HEK293 (cell line): ENCODE results near the gene NOXO1.

Experiments used
- CTCF ChIA-PET: fragments of 350-600 bp; formaldehyde crosslinking; extraction: SDS; loops from one replicate; lab custom pipeline; 2021; ENCODE audit warnings: antibody characterized with exemption; lab: Yijun Ruan, JAX
- POLR2A ChIA-PET: fragments of 300-600 bp; formaldehyde crosslinking; extraction: SDS; loops from one replicate; lab custom pipeline; 2020; ENCODE audit warnings: antibody characterized with exemption, inconsistent platforms; lab: Yijun Ruan, JAX
- H3K27ac ChIP-seq: fragments of 200-500 bp; sonication (Bioruptor generic); 2 replicates; pipeline ENCODE4 v1.5.1; 2014; ENCODE audit warnings: low read depth, low read length, control low read depth, inconsistent platforms; ENCODE audit errors: extremely low read depth
- H3K36me3 ChIP-seq, 2 experiments: fragments of 200-500 bp in 1 of 2; sonication (Bioruptor generic) in 1 of 2; 1 replicate in 1 of 2; 2 replicates in 1 of 2; pipeline ENCODE4 v1.5.1; 2014 to 2017; ENCODE audit warnings: inconsistent platforms in 2 of 2, low read length in 2 of 2; ENCODE audit not compliant: control insufficient read depth in 2 of 2, insufficient read depth in 1 of 2
- H3K4me1 ChIP-seq: fragments of 200-500 bp; sonication (Bioruptor generic); 2 replicates; pipeline ENCODE4 v1.5.1; 2014; ENCODE audit warnings: mild to moderate bottlenecking, low read length, inconsistent platforms; ENCODE audit not compliant: control insufficient read depth, insufficient read depth
- H3K4me3 ChIP-seq: 2 replicates; pipeline ENCODE4 v1.5.1; 2011; ENCODE audit warnings: low read depth, mild to moderate bottlenecking, control low read depth, low read length, moderate library complexity
- H3K9me3 ChIP-seq: fragments of 200-500 bp; sonication (Bioruptor generic); 2 replicates; pipeline ENCODE4 v1.5.1; 2014; ENCODE audit warnings: low read depth, low read length, inconsistent platforms; ENCODE audit not compliant: control insufficient read depth, insufficient read depth
- EGR2 ChIP-seq: fragments of 450-650 bp; formaldehyde crosslinking; IDR thresholded peaks from 2 replicates; pipeline ENCODE4 v1.5.1; 2016; ENCODE audit warnings: low read depth, missing biosample characterization, missing genetic modification characterization
- GLIS1 ChIP-seq: fragments of 450-650 bp; formaldehyde crosslinking; IDR thresholded peaks from 2 replicates; pipeline ENCODE4 v1.5.1; 2016; ENCODE audit warnings: missing biosample characterization, missing genetic modification characterization
- MYNN ChIP-seq: fragments of 450-650 bp; formaldehyde crosslinking; IDR thresholded peaks from 2 replicates; pipeline ENCODE4 v1.5.1; 2016; ENCODE audit warnings: missing biosample characterization, missing genetic modification characterization, borderline replicate concordance
- OSR2 ChIP-seq: fragments of 450-650 bp; formaldehyde crosslinking; IDR thresholded peaks from 2 replicates; pipeline ENCODE4 v1.5.1; 2016; ENCODE audit warnings: missing biosample characterization, missing genetic modification characterization
- ZBTB26 ChIP-seq: fragments of 450-650 bp; formaldehyde crosslinking; optimal IDR thresholded peaks from 2 replicates; pipeline ENCODE3; 2016; ENCODE audit warnings: missing biosample characterization, mild to moderate bottlenecking, missing genetic modification characterization
- ZEB2 ChIP-seq: fragments of 450-650 bp; formaldehyde crosslinking; IDR thresholded peaks from 2 replicates; pipeline ENCODE4 v1.5.1; 2016; ENCODE audit warnings: missing biosample characterization, missing genetic modification characterization
- ZFHX2 ChIP-seq: fragments of 450-650 bp; formaldehyde crosslinking; conservative IDR thresholded peaks from 2 replicates; pipeline ENCODE4 v1.5.1; 2016; ENCODE audit warnings: missing biosample characterization, missing genetic modification characterization
- ZNF10 ChIP-seq: fragments of 450-650 bp; formaldehyde crosslinking; IDR thresholded peaks from 2 replicates; pipeline ENCODE4 v1.5.1; 2017; ENCODE audit warnings: missing biosample characterization, missing genetic modification characterization
- ZNF121 ChIP-seq: fragments of 450-650 bp; formaldehyde crosslinking; IDR thresholded peaks from 2 replicates; pipeline ENCODE4 v1.5.1; 2016; ENCODE audit warnings: missing biosample characterization, missing genetic modification characterization
- ZNF16 ChIP-seq: fragments of 450-650 bp; formaldehyde crosslinking; IDR thresholded peaks from 2 replicates; pipeline ENCODE4 v1.5.1; 2016; ENCODE audit warnings: low read depth, missing biosample characterization, missing genetic modification characterization
- ZNF223 ChIP-seq: fragments of 450-650 bp; formaldehyde crosslinking; IDR thresholded peaks from 2 replicates; pipeline ENCODE4 v1.5.1; 2016; ENCODE audit warnings: missing biosample characterization, missing genetic modification characterization
- ZNF292 ChIP-seq: fragments of 450-650 bp; formaldehyde crosslinking; IDR thresholded peaks from 2 replicates; pipeline ENCODE4 v1.5.1; 2016; ENCODE audit warnings: low read depth, missing biosample characterization, missing genetic modification characterization, borderline replicate concordance
- ZNF391 ChIP-seq: fragments of 450-650 bp; formaldehyde crosslinking; IDR thresholded peaks from 2 replicates; pipeline ENCODE4 v1.5.1; 2016; ENCODE audit warnings: low read depth, missing biosample characterization, missing genetic modification characterization, borderline replicate concordance
- ZNF426 ChIP-seq: fragments of 450-650 bp; formaldehyde crosslinking; IDR thresholded peaks from 2 replicates; pipeline ENCODE4 v1.5.1; 2017; ENCODE audit warnings: missing biosample characterization, missing genetic modification characterization, mild to moderate bottlenecking, inconsistent platforms, moderate library complexity
- ZNF501 ChIP-seq: fragments of 450-650 bp; formaldehyde crosslinking; IDR thresholded peaks from 2 replicates; pipeline ENCODE4 v1.5.1; 2016; ENCODE audit warnings: missing biosample characterization, missing genetic modification characterization
- ZNF555 ChIP-seq: fragments of 450-650 bp; formaldehyde crosslinking; conservative IDR thresholded peaks from 2 replicates; pipeline ENCODE4 v1.5.1; 2017; ENCODE audit warnings: missing biosample characterization, mild to moderate bottlenecking, missing genetic modification characterization, inconsistent platforms
- ZNF560 ChIP-seq: fragments of 450-650 bp; formaldehyde crosslinking; IDR thresholded peaks from 2 replicates; pipeline ENCODE4 v1.5.1; 2017; ENCODE audit warnings: missing biosample characterization, missing genetic modification characterization, borderline replicate concordance
- ZNF600 ChIP-seq: fragments of 450-650 bp; formaldehyde crosslinking; IDR thresholded peaks from 2 replicates; pipeline ENCODE4 v1.5.1; 2016; ENCODE audit warnings: missing biosample characterization, missing genetic modification characterization
- ZNF707 ChIP-seq: fragments of 450-650 bp; formaldehyde crosslinking; IDR thresholded peaks from 2 replicates; pipeline ENCODE4 v1.5.1; 2016; ENCODE audit warnings: missing biosample characterization, missing genetic modification characterization
- TF ChIP-seq, protein P1 (sequence below): fragments of 450-650 bp; IDR thresholded peaks from 2 replicates; pipeline ENCODE4 v1.5.1; 2018; ENCODE audit warnings: missing biosample characterization, missing genetic modification characterization
- TF ChIP-seq, protein P2 (sequence below): fragments of 450-650 bp; formaldehyde crosslinking; IDR thresholded peaks from 2 replicates; pipeline ENCODE4 v1.5.1; 2016; ENCODE audit warnings: missing biosample characterization, missing genetic modification characterization
- TF ChIP-seq, protein P3 (sequence below): fragments of 450-650 bp; formaldehyde crosslinking; IDR thresholded peaks from 2 replicates; pipeline ENCODE4 v1.5.1; 2017; ENCODE audit warnings: missing biosample characterization, mild to moderate bottlenecking, missing genetic modification characterization, moderate library complexity

The NOXO1 gene

GRCh38 chr16:1945559-1946391 is 35.5 kb downstream of the NOXO1 start:
- Histone ChIP-seq H3K4me1 (no peaks in the 10 kb centered on the region), H3K27ac (no peak overlapping the region), H3K4me3 (no peak overlapping the region), H3K9me3 (no peaks in the 10 kb centered on the region)
- CTCF ChIA-PET = interaction anchor here (0.6 to 1.8 kb wide), 5 partner anchors 12 to 145 kb away, joined by 3 to 7 read pairs (median 3); no protein-coding TSS in a partner anchor
- TF ChIP-seq ZFHX2 (tag by site-specific recombination) (0 out of 2 replicates have a peak, but pooled peaks have one; percentile 27), EGR2 (tag by site-specific recombination) (0 out of 2 replicates have a peak, but pooled peaks have one; percentile 27), OSR2 (no peak)
- TF ChIP-seq, all 188 proteins: peak for 2
- H3K36me3 ChIP-seq = peaks cover 0 to 3% of the 10 kb centered on the region in 2 experiments; a peak in 1 of 3 replicates
- POLR2A ChIA-PET = interaction anchor here (0.7 to 1.2 kb wide), 3 partner anchors 15 to 19 kb away, joined by 3 to 8 read pairs (median 5); partner anchors contain the start of gene RPS2

GRCh38 chr16:1944612-1945199 is 36.6 kb downstream of the NOXO1 start:
- ChIA-PET POLR2A (interaction anchor here (0.6 to 1.1 kb wide), 2 partner anchors 20 kb away, joined by 3 to 8 read pairs; partner anchors contain the start of gene RPS2), CTCF (interaction anchor here (0.6 to 1.5 kb wide), 4 partner anchors 9 to 77 kb away, joined by 3 to 5 read pairs (median 4); no protein-coding TSS in a partner anchor)

More at GRCh38 chr16:1944612-1945199, 36.6 kb downstream of the NOXO1 start:
- H3K4me1 ChIP-seq = no peaks in the 10 kb centered on the region
- no peak overlapping the region for H3K27ac ChIP-seq
- no peaks in the 10 kb centered on the region for H3K9me3 ChIP-seq
- TF ChIP-seq ZNF292 (tag by site-specific recombination) (no peak), ZNF600 (tag by site-specific recombination) (no peak), OSR2 (no peak), ZNF223 (tag by site-specific recombination) (no peak), ZNF555 (tag by site-specific recombination) (no peak), ZNF426 (no peak), MYNN (tag by site-specific recombination) (no peak), ZNF391 (tag by site-specific recombination) (no peak), GLIS1 (no peak), ZNF707 (tag by site-specific recombination) (no peak), ZNF501 (tag by site-specific recombination) (no peak), ZNF560 (no peak), ZNF121 (tag by site-specific recombination) (no peak), ZEB2 (tag by site-specific recombination) (no peak), ZNF16 (tag by site-specific recombination) (no peak), ZBTB26 (tag by site-specific recombination) (no peak), ZNF10 (tag by site-specific recombination) (no peak)
- TF ChIP-seq, protein P1, sequence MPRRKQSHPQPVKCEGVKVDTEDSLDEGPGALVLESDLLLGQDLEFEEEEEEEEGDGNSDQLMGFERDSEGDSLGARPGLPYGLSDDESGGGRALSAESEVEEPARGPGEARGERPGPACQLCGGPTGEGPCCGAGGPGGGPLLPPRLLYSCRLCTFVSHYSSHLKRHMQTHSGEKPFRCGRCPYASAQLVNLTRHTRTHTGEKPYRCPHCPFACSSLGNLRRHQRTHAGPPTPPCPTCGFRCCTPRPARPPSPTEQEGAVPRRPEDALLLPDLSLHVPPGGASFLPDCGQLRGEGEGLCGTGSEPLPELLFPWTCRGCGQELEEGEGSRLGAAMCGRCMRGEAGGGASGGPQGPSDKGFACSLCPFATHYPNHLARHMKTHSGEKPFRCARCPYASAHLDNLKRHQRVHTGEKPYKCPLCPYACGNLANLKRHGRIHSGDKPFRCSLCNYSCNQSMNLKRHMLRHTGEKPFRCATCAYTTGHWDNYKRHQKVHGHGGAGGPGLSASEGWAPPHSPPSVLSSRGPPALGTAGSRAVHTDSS (tag by site-specific recombination) = no peak
- TF ChIP-seq, protein P2, sequence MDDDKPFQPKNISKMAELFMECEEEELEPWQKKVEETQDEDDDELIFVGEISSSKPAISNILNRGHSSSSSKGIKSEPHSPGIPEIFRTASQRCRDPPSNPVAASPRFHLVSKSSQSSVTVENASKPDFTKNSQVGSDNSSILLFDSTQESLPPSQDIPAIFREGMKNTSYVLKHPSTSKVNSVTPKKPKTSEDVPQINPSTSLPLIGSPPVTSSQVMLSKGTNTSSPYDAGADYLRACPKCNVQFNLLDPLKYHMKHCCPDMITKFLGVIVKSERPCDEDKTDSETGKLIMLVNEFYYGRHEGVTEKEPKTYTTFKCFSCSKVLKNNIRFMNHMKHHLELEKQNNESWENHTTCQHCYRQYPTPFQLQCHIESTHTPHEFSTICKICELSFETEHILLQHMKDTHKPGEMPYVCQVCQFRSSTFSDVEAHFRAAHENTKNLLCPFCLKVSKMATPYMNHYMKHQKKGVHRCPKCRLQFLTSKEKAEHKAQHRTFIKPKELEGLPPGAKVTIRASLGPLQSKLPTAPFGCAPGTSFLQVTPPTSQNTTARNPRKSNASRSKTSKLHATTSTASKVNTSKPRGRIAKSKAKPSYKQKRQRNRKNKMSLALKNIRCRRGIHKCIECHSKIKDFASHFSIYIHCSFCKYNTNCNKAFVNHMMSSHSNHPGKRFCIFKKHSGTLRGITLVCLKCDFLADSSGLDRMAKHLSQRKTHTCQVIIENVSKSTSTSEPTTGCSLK (tag by site-specific recombination) = no peak
- TF ChIP-seq, protein P3, sequence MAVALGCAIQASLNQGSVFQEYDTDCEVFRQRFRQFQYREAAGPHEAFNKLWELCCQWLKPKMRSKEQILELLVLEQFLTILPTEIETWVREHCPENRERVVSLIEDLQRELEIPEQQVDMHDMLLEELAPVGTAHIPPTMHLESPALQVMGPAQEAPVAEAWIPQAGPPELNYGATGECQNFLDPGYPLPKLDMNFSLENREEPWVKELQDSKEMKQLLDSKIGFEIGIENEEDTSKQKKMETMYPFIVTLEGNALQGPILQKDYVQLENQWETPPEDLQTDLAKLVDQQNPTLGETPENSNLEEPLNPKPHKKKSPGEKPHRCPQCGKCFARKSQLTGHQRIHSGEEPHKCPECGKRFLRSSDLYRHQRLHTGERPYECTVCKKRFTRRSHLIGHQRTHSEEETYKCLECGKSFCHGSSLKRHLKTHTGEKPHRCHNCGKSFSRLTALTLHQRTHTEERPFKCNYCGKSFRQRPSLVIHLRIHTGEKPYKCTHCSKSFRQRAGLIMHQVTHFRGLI (tag by site-specific recombination) = no peak
- H3K4me3 ChIP-seq = no peak overlapping the region
- H3K36me3 ChIP-seq = peaks cover 0 to 14% of the 10 kb centered on the region in 2 experiments; a peak in 1 of 3 replicates
